CD4-positive, alpha-beta T cell treated with Interleukin-10 for 1 hour (primary cell): Measurements from ENCODE around the gene BAG2.
A peak's percentile ranks its signal among the peaks of the same experiment; 100 is the strongest.

Source experiments
- DNase-seq: peaks from one replicate; pipeline ENCODE4 v3.0.0-alpha.2; 2020

The BAG2 gene

GRCh38 chr6:57174511-57174907 is 2.4 kb downstream of the BAG2 start:
- no peak for DNase-seq

- no peak for DNase-seq
Measured at GRCh38 chr6:57177545-57178265, 5.6 kb downstream of the BAG2 start.

DNA sequence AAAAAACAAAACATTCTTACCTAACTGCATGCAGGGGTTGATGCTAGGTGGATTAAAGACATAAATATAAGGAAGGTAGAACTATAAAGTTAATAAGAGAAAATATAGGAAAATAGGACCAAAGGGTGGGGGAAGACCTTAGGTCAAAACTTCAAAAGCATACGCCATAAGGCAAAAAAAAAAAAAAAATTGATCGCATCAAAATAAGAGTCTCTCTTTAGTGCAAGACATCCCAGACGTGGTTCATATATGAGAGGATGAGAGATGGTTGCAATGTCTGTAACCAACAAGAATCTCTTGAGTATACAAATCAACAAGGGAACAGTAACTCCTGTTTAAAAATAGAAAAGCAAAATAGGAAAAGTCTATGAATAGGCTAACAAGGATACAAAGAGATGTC is 8.5 kb downstream of the BAG2 start:
- DNase-seq = no peak

DNA sequence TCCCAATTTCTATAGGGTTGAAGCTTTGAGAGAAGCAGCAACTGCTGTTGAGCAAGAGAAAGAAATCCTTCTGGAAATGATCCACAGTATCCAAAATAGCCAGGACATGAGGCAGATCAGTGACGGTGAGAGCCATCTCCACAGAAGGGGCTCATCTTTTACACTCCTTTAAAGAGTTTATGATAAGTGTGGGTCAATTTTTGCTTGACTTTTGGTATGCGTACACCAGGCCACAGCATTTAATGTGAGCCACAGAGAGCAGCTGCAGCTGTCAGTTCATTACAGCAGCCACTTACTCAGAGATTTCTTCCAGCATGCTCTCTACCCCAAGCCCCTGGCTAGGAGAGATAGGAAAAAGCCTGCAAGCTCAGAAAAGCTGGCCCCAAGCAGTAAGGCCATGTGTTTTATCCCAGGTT is 9.9 kb downstream of the BAG2 start:
- DNase-seq = no peak

DNA sequence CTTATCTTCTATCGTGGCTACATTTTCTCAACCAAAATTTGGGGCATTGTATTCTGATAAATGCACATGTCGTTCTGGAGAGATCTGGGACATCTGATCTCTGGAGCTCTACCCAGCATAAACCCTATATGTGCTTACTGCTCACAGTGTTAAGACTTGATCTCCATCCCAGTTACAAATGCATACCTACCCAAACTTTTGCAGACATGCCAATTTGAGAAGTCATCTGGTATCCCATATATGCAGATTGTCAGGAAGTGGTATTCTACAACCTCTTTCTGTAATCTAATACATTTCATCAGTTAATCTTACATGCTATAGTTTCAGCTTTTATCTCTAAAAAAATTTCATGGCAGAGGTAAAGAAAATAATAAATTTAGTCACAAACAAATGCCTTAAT is 11.2 kb downstream of the BAG2 start:
- DNase-seq = no peak

- no peak for DNase-seq
Measured at GRCh38 chr6:57190140-57190539, 18.0 kb downstream of the BAG2 start.

GRCh38 chr6:57193177-57193576 is 21.1 kb downstream of the BAG2 start:
- DNase-seq = no peak

DNA sequence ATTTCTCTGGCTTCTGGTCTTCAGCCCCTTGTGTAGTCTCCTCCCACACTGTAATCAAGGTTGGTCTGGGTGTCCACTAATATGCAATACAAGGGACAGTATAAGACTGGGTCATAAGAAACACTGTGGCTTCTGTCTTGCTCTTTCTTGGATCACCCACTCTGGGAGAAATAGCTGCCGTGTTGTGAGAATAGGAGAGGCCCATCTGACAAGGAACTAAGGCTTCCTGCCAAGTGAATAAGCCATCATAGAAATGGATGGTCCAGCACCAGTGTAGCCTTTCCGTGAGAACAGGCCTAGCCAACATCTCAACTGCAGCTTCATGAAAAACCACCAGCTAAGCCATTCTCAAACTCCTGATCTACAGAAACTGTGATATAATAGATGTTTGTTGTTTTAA is 23.3 kb downstream of the BAG2 start:
- DNase-seq = no peak

DNA sequence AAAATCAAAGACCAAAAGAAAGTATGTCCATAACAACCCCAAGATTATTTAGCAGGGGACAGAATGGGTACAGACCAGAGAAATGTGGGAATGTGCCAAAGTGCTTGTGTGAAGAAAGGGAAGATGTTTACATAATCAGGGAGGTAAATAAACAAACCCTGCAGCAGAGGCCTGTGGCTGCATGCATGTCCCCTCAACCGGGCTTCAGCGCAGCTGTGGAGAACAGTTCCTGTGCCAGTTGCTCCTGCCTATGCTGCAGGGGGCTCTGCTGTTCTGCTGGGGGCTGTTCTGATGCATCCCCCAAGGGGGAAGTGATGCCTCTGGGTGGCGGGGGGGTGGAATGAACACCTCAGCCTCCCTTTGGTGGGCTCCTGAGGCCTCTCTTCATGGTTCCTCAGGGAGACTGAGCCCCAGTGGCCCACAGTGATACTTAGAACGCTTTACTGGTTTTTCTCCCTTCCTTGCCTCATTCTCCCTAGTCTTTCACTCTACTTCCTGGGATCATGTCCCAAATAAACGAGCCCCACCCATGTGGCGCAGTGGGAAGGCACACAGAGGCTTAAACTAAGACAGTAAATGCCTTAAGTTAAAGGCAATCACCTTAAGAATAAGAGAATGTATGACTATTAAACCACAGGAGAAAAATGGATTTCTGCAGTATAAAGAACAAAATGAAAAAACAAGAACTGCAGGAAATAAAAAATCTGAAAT is 27.0 kb downstream of the BAG2 start:
- DNase-seq = no peak

DNA sequence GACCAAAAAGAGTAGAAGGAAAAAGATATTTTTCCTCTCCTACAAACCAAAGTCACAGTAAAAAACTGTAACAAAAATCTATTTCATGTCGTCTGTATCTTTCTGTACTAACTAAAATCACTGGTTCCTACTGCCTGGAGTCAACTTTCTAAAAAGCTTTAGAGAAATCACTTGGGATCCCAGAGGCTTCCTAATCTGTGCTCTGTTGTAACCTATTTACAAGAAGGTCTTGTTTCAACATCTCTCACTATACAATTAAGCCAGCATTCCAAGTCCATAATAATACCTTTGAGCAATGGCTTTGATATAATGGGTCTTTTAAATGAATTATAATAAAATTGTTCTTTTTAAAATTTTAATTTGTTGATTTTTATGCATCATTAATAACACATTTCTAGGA is 29.6 kb downstream of the BAG2 start:
- DNase-seq = no peak

DNA sequence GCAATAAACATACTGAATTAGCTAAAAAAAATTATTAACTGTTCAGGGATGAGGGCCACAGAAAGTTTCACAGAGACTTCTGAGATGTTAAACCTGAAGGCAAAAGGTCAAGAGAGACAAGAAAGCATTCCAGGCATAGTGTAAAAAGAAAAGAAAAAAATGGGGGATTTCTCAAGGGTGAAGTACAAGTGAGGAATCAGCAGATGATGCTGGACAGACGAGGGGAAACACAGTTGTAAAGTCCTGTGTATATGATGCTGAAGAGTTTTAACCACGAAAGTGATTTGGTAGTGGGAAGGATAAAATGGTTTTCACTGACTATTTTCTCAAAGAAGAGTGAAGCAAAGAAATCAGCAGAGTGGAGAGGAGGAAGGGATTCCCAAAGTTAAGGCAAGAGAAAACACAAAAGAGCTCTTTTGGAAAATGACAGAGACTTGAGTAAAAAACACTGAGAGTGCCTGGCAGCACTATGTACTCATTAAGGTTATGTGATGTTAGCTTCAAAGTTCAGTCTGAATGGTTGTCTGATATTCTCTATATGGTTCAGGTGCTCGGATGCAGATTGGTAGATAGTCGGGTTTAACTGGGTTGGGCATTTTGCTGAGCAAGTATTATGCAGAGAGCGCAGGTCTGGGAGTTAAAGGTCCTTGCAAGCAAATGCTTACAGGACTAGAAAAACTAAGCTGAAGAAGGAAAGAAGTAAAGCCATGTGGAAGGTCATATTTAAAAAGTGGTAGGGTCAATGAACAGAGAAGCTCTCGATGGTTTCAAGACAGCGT is 33.6 kb downstream of the BAG2 start:
- no peak for DNase-seq

DNA sequence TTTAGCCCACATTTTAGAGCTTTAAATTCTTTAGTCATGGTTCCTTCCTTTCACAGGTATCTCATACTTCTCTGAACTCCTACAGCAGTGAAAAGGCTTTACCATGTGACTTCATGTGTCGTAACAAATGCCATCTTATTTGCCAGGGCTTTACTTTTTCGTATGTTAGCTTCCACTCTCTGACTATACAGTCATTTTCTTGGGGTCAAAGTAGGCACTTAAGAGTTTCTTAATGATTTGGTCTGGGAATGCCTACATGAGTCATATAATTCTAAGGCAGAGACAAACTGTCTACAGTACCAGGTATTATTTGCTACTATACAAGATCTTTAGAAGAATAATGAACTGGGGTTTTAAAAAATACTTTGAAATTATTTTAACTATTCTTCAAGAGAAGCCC is 35.0 kb downstream of the BAG2 start:
- no peak for DNase-seq

- no peak for DNase-seq
Measured at GRCh38 chr6:57207872-57208271, 35.7 kb downstream of the BAG2 start.

- no peak for DNase-seq
Measured at GRCh38 chr6:57209030-57209429, 36.9 kb downstream of the BAG2 start.

GRCh38 chr6:57210060-57210459 is 37.9 kb downstream of the BAG2 start:
- DNase-seq = no peak

DNA sequence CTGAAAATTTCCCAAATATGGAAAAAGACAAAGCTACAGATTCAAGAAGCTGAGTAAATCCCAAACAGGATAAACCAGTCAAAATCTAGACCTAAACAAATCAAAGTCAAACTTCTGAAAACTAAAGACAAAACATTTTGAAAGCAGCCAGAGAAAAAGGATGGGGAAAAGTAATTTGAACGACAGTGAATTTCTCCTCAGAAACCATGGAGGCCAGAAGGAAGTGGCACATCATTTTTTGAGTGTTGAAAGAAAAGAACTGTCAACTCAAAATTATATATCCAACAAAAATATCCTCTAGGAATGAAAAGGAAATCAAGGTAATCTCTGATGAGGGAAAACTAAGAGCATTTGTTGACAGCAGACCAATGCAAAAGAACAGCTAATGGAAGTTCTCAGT is 43.1 kb downstream of the BAG2 start:
- no peak for DNase-seq

DNA sequence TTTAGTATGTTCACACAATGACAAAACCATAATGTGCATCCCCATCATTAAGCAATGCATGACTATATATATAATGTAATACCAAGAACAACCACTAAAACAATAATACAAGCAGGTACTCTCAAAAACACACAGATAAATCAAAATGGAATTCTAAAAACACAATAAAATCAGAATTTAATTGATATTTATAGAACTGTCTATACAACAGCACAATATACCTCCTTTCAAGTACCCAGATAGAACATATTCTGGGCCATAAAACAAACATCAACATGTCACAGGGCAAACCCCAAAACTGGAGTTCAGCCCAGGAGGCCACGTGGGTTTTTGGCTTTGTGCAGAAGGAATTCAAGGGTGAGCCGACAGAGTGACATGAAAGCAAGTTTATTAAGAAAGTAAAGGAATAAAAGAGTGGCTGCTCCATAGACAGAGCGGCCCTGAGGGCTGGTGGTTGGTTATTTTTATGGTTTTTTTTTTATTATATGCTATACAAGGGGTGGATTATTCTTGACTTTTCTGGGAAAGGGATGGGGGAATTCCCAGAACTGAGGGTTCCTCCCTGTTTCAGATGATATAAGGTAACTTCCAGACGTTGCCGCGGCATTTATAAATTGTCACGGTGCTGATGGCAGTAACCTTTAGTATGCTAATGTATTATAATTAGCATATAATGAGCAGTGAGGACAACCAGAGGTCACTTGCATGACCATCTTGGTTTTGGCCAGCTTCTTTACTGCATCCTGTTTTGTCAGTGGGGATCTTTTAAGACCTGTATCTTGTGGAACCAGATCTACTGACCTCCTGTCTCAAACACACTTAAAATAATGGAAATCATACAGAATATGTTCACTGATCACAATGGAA is 44.3 kb downstream of the BAG2 start:
- DNase-seq = no peak

- DNase-seq = no peak
Measured at GRCh38 chr6:57217270-57217669, 45.1 kb downstream of the BAG2 start.

DNA sequence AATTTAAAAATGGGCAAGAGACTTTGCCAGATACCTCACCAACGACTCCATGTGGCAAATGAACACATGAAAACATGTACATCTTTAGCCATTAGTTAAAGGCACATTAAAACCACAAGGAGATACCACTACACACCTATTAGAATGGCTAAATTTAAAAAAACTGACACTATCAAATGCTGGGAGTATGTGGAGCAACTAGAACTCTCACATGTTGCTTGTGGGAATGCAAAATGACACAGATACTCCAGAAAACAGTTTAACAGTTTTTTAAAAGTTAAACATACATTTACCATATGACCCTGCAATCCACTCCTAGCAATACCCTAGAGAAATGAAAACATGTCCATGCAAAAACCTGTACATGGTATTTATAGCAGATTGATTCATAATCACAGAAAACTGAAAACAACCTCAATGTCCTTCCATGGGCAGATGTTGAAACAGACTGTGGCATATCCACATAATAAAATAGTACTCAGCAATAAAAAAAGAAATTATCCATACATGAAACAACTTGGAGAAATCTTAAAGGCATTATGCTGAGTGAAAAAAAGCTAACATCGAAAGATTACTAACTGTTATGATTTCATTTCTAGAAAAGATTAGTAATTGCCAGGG is 48.1 kb downstream of the BAG2 start:
- DNase-seq = no peak

DNA sequence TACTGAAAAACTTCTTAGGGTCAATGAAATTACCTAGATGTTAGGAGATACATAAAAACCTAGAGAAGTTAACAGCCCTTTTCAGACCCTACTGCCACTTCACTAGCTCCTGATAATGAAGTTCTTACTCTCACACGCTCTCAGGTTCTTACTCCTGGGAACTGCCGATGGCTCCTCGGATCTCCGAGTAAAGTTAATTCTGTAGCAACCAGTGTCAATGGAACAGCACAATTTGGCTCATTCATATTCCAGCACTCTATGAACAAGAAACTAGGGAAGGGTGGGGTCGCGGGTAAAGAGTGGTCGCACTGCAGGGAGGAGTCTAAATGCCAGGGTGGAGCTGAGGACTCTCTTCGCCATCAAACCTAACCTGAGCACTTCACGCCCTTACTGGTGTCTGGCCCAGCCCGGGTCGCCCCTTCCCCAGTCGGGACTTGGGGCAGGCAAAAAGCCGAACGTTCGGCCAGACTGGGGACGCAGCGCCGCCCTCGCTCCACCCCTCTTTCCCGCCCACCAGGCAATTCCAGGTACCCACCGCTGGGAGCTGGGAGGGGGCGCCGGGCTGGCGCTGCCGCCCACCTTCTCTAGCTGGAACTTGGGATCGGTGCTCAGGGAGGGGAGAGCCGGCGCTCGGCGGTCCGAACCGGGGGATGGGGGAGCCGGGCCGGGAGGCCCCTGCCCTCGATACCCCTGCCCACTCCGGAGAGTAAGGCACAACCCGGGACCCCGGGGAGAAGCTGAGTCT is 49.2 kb downstream of the BAG2 start:
- peak; percentile 42 for DNase-seq

DNA sequence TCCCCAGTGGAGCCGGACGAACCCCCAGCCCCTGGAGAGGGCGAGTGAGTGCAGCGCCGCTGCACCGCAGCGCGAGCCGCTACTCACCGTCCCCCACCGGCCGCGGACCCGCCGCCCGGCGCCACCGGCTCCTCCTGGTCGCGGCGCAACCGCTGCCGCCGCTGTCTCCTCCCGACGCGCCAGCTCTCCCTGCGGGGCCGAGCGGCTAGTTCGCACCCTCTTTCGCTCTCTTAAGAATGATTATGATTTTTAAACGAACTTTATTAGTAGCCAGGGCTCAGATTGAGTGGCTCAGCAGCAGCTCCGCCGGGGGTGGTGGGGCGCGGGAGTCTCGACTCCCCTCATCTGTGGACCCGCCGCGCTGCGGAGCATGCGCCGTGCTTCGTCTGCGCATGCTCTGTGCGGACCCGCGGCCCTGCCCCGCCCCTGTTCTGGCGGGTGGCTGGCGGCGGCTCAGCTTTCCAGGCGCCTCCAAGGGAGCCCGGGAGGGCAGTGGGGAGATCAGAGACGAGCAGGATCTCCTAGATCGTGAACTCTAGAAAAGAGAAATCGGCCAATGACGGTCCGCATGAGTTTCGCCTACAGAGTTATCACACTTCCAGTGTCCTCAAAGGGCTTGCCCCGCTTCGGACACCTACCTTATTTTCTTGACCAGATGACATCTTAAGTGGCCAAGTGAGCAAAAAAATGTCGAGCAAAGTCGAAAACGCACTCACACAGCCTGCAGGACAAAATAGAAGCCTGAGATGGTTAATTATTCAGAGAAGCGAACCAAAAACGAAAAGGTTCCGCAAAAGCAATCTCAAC is 50.0 kb downstream of the BAG2 start, which contains the start of gene RAB23:
Gene RAB23, minus strand, starts transcription at position 372 of the 807 bp plus-strand sequence. CDS start 11,927 bp downstream, outside the sequence.
- peak; percentile 88 for DNase-seq
